ENCODE data around the gene RDH14.

Gene RDH14

DNA sequence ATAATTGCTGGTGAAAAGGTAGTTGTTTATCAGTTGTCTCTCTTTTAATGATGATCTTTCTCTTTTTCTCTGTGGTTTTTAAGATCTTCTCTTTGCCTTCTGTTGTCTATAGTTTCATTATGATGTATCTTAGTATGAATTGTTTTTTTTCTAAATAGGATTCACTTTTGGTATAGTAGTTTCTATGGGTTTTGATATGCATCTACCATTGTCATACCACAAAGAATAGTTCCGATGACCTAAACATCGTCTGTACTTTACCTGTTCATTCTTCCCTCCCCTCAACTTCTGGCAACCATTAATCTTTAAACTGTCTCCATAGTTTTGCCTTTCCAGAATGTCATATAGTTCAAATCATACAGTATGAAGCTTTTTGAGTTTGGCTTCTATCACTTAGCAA lies 19.6 kb downstream of the RDH14 start (continued):
- TF ChIP-seq MEIS1 (CRISPR knock-in tag; IDR thresholded peaks at IDR 0.05; ENCODE audit: borderline replicate concordance) (no peak), PRDM4 (tag by site-specific recombination; IDR thresholded peaks at IDR 0.05) (no peak), SCRT1 (tag by site-specific recombination; IDR thresholded peaks at IDR 0.05; ENCODE audit: borderline replicate concordance) (no peak), KLF10 (tag by site-specific recombination; IDR thresholded peaks at IDR 0.05) (no peak), ZNF184 (tag by site-specific recombination; IDR thresholded peaks at IDR 0.05) (no peak), ZBTB17 (tag by site-specific recombination; IDR thresholded peaks at IDR 0.05) (no peak)
- TF ChIP-seq, protein P1, sequence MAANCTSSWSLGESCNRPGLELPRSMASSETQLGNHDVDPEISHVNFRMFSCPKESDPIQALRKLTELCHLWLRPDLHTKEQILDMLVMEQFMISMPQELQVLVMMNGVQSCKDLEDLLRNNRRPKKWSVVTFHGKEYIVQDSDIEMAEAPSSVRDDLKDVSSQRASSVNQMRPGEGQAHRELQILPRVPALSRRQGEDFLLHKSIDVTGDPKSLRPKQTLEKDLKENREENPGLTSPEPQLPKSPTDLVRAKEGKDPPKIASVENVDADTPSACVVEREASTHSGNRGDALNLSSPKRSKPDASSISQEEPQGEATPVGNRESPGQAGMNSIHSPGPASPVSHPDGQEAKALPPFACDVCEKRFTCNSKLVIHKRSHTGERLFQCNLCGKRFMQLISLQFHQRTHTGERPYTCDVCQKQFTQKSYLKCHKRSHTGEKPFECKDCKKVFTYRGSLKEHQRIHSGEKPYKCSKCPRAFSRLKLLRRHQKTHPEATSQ (tag by site-specific recombination; IDR thresholded peaks at IDR 0.05), result no peak
- TF ChIP-seq, protein P2, sequence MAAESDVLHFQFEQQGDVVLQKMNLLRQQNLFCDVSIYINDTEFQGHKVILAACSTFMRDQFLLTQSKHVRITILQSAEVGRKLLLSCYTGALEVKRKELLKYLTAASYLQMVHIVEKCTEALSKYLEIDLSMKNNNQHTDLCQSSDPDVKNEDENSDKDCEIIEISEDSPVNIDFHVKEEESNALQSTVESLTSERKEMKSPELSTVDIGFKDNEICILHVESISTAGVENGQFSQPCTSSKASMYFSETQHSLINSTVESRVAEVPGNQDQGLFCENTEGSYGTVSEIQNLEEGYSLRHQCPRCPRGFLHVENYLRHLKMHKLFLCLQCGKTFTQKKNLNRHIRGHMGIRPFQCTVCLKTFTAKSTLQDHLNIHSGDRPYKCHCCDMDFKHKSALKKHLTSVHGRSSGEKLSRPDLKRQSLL (tag by site-specific recombination; IDR thresholded peaks at IDR 0.05), result no peak

- Histone ChIP-seq H3K4me3 (ENCODE audit: low read depth, low read length) (no peak overlapping the region), H3K27ac (ENCODE audit: extremely low read depth, low read depth, low read length) (no peak overlapping the region), H3K9me3 (ENCODE audit: control insufficient read depth, insufficient read depth, low read depth, low read length) (no peaks in the 10 kb centered on the region), H3K4me1 (ENCODE audit: control insufficient read depth, insufficient read depth, low read length) (no peaks in the 10 kb centered on the region), H3K36me3 (ENCODE audit: control insufficient read depth in 2 of 2, insufficient read depth in 1 of 2, low read length in 2 of 2) (no peaks in the 10 kb centered on the region)
- CTCF ChIA-PET, result interaction anchor here (0.7 to 1.0 kb wide), 2 partner anchors 214 to 1006 kb away, joined by 3 to 4 read pairs; no protein-coding TSS in a partner anchor
- POLR2A ChIA-PET, result no interaction called here
- TF ChIP-seq ZNF174 (tag by site-specific recombination; IDR thresholded peaks at IDR 0.05) (no peak), ZNF223 (tag by site-specific recombination; IDR thresholded peaks at IDR 0.05) (no peak), ZNF624 (tag by site-specific recombination; IDR thresholded peaks at IDR 0.05) (no peak), EGR2 (tag by site-specific recombination; IDR thresholded peaks at IDR 0.05; ENCODE audit: low read depth) (no peak), ZNF214 (tag by site-specific recombination; IDR thresholded peaks at IDR 0.05; ENCODE audit: borderline replicate concordance) (no peak), PRDM4 (tag by site-specific recombination; IDR thresholded peaks at IDR 0.05) (no peak), ZNF692 (tag by site-specific recombination; IDR thresholded peaks at IDR 0.05) (no peak), ZNF600 (tag by site-specific recombination; IDR thresholded peaks at IDR 0.05) (no peak), ZNF596 (tag by site-specific recombination; IDR thresholded peaks at IDR 0.05) (no peak), ZNF138 (tag by site-specific recombination; IDR thresholded peaks at IDR 0.05; ENCODE audit: borderline replicate concordance) (no peak), ZNF404 (tag by site-specific recombination; IDR thresholded peaks at IDR 0.05) (no peak), ZBTB48 (tag by site-specific recombination; IDR thresholded peaks at IDR 0.05) (no peak)
- TF ChIP-seq, protein P3, sequence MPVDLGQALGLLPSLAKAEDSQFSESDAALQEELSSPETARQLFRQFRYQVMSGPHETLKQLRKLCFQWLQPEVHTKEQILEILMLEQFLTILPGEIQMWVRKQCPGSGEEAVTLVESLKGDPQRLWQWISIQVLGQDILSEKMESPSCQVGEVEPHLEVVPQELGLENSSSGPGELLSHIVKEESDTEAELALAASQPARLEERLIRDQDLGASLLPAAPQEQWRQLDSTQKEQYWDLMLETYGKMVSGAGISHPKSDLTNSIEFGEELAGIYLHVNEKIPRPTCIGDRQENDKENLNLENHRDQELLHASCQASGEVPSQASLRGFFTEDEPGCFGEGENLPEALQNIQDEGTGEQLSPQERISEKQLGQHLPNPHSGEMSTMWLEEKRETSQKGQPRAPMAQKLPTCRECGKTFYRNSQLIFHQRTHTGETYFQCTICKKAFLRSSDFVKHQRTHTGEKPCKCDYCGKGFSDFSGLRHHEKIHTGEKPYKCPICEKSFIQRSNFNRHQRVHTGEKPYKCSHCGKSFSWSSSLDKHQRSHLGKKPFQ (tag by site-specific recombination; IDR thresholded peaks at IDR 0.05), result no peak
- TF ChIP-seq, protein P4, sequence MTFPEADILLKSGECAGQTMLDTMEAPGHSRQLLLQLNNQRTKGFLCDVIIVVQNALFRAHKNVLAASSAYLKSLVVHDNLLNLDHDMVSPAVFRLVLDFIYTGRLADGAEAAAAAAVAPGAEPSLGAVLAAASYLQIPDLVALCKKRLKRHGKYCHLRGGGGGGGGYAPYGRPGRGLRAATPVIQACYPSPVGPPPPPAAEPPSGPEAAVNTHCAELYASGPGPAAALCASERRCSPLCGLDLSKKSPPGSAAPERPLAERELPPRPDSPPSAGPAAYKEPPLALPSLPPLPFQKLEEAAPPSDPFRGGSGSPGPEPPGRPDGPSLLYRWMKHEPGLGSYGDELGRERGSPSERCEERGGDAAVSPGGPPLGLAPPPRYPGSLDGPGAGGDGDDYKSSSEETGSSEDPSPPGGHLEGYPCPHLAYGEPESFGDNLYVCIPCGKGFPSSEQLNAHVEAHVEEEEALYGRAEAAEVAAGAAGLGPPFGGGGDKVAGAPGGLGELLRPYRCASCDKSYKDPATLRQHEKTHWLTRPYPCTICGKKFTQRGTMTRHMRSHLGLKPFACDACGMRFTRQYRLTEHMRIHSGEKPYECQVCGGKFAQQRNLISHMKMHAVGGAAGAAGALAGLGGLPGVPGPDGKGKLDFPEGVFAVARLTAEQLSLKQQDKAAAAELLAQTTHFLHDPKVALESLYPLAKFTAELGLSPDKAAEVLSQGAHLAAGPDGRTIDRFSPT (tag by site-specific recombination; IDR thresholded peaks at IDR 0.05), result no peak
- TF ChIP-seq, protein P5, sequence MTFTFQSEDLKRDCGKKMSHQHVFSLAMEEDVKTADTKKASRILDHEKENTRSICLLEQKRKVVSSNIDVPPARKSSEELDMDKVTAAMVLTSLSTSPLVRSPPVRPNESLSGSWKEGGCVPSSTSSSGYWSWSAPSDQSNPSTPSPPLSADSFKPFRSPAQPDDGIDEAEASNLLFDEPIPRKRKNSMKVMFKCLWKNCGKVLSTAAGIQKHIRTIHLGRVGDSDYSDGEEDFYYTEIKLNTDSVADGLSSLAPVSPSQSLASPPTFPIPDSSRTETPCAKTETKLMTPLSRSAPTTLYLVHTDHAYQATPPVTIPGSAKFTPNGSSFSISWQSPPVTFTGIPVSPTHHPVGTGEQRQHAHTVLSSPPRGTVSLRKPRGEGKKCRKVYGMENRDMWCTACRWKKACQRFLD (tag by site-specific recombination; IDR thresholded peaks at IDR 0.05), result no peak
These were observed 23.8 kb downstream of the RDH14 start for GRCh38 chr2:18536697-18537096.

All from HEK293 (cell line).